Umbilical cord (tissue), 2 donors: ENCODE measurements around the gene JAZF1. TPM values are rescaled to one million over a fixed set of nuclear protein-coding genes. Genes with fewer than 3 reads are reported as not detected.

Experiments used
- DNase-seq: peaks from one replicate; pipeline ENCODE4 v3.0.0-alpha.2; 2015; ENCODE audit warnings: low spot score
- total RNA-seq: library from RNA; depleted of rRNA; stranded (reverse); fragments of >200 nt; gene quantifications from one replicate; pipeline ENCODE4 v1.2.3, GENCODE V29; 2014; ENCODE audit warnings: low replicate concordance; ENCODE audit not compliant: insufficient read depth

The JAZF1 gene
- total RNA-seq, 1 donor from 2014 or later = 16.1 TPM

DNA sequence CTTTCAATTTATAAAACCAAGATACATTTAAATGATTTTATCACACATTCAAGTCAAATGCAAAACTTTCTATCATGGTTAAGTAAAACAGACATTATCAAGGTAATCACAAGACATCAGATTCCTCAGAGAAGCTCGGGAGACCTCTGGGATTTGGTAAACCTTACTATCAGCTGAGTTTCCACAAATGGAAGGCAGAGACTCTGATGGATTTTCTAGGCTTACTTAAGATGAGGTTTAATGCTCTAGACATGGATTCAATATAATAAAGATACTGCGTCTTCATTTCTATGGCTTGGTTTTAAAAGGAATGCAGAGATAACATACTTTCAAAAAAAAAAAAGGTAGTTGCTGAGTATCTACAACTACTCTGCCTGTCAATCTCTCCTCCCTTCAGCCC is 171.7 kb downstream of the JAZF1 start:
- peak; percentile 96 for DNase-seq

DNA sequence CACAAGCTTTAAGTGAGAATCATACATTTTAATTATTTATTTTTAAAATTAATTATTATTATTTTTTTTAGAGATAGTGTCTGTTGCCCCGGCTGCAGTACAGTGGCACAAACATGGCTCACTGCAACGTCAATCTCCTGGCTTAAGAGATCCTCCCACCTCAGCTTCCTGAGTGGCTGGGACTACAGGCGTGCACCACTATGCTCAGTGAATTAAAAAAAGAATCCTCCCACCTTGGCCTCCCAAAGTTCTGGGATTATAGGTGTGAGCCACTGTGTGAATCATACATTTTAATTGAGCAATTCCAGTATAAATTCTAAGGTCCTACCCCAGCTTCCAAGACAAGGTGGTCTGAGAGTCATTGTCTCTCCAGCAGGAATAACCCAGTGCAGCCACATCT is 172.4 kb downstream of the JAZF1 start:
- no peak for DNase-seq

DNA sequence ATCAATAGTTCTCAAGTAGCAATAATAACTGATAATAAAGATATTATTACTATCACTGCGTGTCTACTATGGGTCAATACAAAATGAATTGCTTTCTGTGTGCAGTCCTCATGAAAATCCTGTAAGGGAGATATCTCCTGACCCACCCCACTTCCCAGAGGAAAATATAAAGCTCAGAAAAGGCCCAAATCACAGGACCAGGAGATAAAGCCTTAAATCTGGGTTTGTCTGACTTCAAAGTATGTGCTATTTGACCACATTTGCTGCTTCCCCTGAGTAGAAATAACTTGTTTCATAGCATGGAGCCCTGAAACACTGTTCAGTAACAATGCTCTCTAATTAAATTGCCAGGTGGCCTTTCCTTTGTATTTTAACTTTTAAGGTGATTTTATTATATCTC is 174.1 kb downstream of the JAZF1 start:
- DNase-seq = peak; percentile 93

DNA sequence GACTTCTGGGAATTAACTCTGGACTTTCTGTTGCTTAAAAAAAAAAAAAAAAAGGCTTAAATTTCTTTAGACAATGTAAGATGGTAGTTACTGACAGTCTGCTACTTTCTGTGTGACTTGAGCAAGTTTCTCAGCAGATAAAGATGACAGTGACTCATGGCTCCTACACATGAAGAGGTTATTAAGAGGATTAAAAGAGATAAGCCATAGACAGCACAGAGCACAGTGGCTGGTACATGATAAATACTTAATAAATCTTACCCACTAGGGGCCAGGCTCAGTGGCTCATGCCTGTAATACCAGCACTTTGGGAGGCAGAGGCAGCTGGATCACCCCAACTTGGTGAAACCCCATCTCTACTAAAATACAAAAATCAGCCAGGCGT is 174.8 kb downstream of the JAZF1 start:
- DNase-seq = peak; percentile 83

DNA sequence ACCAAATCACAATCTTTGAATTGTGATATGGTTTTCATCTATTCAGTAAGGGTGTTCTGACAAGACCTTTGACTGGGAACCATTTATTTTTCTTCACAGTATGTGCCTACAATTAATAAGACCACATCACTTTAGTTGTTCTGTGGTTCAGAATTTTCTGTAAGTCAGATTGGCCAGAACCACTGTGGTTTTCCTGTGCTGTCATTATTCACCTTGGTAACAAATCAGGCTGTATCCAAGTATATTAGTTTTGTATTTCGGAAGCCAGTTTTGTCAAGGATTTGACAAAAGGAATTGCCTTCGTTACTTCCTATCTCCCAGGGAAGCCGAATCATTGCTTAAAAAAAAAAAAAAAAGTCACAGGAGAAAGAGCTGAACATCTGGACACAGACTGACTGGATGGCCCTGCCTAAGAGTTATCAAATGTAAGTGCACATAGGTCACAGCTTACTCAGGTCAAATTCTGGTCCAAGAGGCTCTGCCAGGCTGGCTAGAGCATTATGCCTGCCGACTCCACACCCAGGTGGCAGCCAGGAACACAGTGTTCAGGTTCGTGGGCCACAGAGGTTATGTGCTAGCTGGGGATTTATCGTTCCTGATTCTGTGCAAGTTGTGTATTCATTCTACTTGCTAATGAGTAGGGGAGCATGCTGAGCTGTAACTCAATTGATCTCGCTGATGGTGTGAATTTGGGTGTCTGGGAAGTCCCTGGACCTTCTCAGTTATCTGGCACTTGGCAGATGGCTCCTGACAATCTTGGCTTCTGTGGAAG is 175.3 kb downstream of the JAZF1 start:
- DNase-seq = peak; percentile 52

DNA sequence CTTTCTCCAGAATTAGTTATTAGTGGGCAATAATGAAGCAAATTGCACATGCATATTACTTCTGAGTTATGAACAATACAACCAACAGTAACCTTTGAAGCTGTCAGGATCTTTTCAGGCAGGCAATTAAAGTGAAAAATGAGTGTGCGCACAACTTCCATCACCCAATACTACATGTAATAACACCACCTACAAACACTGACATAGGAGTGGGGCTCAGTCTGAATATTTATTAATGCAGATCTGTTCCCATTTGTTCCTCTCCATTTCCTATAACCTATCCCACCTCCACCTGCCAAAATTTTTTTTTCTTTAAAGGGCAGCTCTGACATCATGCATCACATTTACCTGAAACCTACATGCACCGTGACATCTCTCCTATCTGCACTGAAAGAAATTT is 177.2 kb downstream of the JAZF1 start:
- no peak for DNase-seq

DNA sequence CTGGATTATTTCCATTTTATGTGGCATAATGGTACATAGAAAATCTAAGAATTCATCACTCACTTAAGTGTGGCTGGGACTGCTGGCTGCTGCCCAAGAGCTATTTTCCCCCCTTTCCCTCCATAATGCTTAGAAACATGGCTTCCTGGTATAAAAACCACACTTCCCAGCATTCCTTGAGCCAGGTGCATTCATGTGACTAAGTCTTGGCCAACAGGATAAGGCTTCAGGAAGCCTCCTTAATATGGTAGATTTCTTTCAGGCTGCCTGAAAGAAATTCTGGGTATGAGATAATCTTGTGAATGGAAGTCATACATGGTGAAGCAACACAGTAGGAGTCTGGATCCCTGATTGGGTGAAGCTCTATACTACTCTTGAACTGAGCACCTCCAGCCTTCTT is 178.0 kb downstream of the JAZF1 start:
- peak; percentile 83 for DNase-seq

DNA sequence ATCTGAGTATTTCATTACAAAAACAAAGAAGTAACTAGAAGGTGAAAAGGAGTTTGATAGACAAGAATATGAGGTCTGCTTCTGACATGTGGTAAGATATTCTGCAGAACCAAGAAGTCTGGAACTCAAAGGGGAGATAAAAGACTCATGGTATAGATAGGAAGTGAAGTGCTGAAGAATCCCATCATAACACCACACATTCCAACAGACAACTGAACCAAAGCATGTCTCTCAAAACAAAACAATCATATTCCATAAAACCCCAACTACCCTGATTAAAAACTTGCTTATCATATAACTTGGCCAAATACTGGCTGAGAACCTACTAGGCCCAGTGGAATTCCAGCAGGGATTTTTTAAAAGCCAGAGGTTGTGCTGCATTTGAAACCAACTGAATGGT is 178.7 kb downstream of the JAZF1 start:
- DNase-seq = peak; percentile 76

DNA sequence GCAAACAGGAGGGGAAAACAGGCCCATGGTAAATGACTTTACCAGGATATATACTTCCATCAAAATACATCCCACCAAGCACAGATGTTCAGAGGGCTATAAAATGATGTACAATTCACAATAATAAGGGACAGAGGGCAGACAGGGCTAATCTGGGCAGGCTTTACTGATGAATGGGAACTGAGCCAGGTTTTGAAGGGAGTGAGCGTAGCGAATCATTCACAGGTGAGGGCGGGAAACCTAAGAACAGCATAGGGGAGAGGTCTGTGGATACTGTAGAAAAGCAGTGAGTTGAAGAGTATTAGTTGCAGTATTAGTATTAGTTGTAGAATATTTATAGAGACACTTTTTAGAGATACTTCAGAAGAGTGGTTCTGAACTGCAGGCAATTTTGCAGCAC is 180.8 kb downstream of the JAZF1 start:
- no peak for DNase-seq

DNA sequence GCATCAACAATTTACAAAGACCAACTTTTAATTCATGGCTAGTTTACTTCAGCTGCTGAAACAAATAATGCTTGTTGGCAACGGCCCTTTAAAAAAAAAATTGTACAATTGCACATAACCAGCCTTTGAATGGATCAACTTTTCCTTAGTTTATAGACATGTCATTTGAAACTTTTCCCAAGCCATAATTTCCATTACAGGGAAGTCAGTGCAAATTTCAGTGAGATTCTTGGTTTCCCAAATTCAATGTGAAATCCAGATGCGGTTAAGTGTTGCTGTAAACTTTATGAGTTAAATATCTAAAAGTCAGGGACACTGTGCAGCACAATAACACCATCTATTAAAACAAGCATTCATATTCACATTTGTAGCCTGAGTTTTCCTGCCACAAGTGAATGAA is 182.2 kb downstream of the JAZF1 start:
- no peak for DNase-seq

DNA sequence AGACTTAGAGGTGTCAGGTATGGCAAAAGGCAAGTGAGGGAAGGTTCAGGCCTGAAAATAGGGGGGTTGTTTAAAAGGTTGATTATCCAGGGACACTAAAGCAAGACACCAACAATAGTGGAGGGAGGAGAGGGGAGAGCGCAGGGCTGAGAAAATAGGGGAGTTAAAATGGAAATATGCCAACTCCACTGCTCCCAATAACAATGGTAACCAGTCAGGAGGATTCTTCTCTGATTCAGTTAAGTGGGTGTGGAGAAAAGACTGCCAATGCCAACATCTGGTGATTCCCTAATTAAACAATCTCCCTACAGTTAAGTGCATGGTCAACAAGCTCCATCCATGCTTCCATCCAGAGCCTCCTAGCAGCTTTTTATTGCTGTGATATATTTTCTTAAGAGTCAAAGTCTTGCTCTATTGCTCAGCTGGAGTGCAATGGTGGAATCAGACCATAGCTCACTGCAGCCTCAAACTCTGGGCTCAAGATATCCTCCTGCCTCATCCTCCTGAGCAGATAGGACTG is 183.3 kb downstream of the JAZF1 start:
- DNase-seq = no peak

DNA sequence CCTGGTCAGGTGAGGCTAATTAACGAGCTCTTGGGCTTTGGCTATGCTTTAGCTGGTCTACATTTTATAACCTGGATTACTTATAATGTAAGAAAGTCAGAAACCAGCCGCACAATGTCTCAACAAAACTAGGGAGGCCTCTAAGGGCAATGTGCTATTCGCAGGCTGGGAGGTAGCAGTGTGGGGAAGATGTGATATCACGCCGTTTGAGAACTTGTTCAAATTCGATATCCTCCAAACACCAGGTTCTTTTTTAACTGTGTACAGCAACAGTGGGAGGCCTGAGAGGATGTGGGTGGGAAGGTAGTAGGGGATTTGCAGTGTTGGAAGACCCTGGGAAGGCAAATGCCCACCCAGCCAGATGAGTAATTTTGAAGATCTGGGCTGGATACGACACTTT is 184.5 kb downstream of the JAZF1 start:
- no peak for DNase-seq

DNA sequence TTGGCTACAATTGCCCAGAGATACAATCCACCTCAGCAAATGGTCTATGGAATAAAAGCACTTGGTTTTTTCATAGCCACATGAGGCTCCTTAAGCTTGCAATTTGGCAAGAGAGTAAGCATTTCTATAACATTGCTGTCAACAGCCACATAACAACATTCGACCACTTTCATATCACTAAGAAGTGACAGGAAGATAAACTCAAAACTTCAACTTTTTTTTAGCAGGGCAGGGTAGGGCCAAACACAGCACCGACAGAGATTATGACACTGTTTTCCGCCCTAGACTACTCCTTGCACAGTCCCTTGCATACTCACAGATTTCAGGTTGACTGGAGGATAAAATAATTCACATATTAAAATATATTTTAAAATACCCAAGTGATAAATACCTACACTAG is 185.4 kb downstream of the JAZF1 start:
- DNase-seq = no peak

DNA sequence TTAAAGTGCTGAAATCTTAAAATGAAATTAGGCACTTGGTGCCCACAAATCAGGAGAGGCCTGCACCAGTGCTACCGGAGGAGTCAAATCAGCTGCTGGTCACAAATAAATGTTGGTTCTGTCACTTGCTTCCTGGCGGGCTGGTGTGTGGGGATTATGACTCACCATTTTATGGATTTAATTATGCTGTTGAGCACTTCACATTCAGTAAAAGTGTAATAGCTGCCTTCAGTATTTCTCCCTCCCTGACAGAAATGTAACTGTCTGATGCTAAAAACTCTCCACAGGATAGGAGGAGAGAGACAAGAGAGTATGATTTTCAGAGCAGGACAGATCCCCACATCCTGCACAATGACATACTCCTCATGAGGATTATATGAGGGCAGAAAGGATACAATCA is 186.0 kb downstream of the JAZF1 start:
- no peak for DNase-seq

DNA sequence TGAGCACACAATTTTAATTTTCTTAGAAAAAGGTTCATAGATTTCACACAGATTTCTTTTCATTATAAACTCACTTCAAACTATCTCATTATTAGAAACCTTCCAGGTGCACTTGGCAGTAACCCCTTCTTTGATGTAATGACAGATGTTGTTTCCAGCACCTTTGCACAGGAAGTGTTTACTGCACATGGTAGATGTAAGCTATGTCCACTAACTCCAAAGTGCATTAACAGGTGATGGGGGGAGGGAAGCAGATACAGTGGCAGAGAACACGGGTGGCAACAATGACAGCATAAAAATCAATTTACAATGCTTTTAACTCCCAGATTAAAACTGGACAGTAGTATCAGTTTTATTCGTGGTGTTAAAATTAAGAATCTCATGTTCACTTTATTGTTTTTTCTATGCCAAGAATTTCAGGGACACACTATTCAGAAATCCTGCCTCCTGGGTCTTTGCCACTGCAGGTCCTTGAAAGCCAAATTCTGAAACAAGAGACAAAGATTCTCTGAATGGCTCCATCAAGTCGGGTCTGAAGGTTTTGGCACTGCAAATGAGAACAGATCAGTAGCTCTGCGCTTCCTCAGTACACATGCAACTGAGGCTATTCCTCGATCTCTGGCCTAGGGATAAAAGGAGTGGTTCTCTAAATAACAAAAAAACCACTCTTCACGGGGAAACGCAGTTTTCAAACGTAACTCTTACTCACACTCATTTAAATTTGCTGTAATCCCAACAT is 187.7 kb downstream of the JAZF1 start:
- DNase-seq = no peak

DNA sequence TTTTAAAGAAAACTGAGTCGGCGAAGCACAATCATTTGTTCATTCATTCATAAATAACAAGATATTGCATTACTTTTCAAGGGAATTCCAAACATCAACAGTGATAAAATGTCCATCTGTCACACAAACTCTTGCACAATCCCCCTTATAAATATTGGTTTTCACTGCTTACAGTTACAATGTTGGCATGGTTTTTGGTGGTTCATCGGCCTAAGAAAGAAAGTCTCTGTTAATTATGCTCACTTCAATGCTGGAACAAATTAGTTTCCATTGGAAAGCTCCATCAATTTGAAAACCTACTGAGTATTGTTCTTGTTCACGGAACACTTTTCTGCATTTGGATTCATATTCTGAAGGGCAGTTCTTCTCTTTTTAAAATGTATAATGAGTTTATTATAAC is 188.5 kb downstream of the JAZF1 start:
- DNase-seq = no peak

DNA sequence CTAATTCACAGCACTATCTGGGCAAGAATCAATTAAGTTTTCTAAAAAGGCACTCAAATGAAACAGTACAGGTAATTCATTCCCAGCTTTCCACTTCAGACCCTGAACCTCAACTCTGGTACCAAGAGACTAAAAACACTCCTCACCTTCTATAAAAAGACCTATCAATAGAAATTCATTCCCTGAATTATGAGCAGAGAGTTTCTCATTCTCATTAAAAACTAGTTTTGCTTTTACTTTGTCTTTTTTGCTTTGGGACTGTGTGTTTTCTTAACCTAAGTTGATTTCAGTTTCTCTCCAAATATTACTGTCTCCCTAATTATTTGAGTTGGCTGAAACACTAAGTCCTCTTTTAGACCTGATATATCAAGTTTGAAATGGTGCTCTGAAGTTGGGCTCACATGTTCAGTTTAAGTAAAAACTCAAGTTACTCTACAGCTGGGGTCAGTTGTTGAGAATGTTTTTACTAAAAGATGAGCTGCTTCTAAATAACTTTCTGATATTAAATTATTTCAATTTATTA is 189.5 kb downstream of the JAZF1 start:
- DNase-seq = no peak

DNA sequence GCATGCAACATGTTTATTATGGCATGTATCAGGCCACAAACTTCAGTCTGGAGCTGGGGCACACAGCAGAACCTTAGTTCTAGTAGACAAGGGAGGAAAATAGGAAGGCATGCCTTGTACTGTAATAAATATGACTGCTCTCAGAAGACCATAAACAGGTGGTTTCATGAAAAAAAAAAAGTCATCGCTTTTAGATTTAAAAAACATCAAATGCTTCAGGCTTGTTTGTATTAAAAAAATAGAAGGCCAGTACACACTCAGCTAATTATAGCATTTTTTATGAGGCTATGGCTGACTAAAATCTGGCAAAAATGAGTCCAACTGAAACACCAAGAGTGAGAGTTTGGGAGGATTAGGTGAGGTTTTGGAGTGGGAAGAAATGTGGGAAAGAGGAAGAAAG is 204.1 kb downstream of the JAZF1 start:
- DNase-seq = no peak

DNA sequence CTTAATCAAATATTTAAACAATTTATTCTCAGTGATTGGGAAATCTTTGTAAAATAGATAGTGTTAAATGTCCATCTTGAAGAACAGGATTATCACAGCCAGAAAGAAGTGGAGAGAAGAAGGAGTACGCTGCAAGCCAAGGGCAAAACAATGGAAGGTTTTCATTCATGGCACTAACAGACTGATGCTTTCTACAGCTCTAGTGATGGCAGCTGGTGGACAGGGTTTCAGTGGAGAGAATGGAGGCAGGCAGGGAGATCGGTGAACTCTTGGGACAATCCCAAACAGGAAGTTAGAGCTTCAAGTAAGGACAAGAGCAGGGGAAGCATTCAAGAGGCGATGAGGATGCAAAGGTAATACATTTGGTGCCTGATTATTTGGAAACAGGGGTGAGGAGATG is 207.0 kb downstream of the JAZF1 start:
- DNase-seq = no peak

DNA sequence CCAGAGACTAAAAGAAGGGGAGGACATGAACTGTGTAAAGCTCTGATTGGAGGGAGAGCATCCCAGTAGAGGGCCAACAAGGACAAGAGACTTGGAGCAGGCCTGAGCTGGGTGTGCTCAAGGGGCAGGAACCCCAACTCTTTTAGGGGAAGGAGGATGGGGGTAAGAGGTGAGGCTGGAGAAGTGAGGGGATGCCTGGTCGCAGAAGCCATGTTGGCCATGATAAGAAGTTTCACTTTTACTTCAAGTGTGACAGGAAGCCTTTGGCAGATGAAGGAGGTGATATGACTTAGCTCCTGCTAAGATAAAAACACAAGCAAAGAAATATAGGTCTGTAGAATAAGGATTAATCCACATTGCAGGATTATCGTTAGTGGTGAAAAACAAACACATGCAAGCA is 208.3 kb downstream of the JAZF1 start:
- DNase-seq = no peak

DNA sequence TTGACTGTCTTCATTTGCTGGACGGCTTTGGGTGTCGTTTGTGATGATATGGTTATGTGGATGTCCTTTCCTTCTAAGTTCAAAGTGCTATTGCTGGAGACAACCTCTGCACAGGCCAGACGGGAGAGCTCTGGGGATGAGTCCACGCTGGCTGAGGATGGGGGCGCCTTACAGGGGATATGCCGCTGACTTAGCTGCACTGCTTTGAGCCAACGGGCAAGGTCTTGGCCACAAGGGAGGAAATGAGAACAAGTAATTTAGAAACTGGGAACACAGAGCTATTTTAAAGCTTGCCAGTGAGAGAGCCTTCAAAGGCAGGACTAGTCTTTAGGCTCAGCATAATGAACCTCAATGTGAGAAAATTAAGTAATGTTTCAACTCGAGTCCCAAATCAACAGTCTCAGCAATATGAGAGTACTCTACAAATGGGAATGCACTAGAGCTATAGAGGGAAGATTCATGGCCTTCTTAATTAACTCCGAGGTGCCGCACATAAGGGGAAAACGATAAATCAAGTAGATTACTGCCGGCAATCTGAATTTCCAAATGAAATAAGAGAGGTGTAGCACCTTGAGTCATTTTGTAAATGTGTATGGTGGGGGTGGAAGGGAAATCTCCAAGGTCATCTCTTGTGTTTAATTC is 209.3 kb downstream of the JAZF1 start:
- no peak for DNase-seq

DNA sequence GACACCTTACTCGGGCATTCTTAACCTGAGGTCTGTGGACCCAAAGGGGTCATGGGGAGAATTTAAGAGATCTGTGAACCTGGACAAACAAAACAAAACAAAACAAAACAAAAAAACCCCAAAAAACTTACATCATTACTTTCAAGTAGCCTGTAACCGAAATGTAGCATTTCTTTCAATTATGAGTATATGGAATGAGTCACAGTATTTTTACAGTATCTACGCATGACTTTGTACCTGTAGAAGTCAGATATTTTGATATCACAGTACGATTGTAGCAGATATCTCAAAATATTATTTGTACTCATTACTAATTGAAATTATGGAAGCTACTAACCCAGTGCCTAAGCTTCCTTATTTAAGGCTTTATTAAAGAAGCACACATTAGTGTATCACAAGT is 210.2 kb downstream of the JAZF1 start:
- no peak for DNase-seq
